GM18502 (cell line): ENCODE measurements around the gene MCEMP1.

Experiments
- ATAC-seq: cut with Tn5 transposase; IDR thresholded peaks from one replicate; pipeline ENCODE4 v1.9.1; 2021; ENCODE audit warnings: mild to moderate bottlenecking; ENCODE audit not compliant: unreplicated experiment, poor library complexity

The MCEMP1 gene, protein sequence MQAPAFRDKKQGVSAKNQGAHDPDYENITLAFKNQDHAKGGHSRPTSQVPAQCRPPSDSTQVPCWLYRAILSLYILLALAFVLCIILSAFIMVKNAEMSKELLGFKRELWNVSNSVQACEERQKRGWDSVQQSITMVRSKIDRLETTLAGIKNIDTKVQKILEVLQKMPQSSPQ

DNA sequence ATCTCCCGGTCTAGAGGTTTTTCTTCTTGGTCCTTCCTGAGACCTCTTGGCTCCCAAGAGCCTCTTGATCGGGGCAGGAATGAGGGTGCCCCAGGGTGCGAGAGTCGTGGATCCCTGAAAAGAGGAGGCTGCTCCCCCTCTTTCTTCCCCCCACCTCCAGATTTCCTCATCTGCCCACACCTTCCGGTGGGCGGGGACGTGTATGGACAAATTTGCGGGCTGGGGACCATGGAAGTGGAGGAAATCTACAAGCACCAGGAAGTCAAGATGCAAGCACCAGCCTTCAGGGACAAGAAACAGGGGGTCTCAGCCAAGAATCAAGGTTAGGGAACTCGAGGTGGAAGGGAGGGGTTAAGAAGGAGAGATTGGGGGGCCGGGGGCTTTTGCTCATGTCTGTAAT is at the start of gene MCEMP1:
Gene MCEMP1 (plus strand): TSS at position 237 of the 400 bp plus-strand sequence. CDS start 31 bp downstream, at position 268.
- ATAC-seq = no peak

DNA sequence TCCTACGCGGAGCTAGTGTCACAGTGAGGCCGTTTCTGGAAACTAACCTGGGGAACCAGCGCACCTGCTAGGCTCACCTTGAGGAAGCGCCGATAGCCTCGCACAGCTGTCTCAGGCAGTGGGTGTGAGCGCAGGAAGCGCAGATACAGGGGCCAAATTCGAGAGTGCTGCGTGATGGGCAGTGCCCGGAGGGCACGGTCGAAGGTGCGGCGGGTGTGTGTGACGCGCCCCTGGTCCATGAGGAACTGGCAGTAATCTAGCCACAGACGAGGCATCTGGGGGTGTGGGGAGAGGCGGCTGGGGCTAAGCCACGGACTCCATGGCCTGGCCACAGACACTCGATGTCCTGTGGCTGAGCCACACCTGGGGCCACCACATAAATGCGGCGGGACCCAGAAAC is 49.7 kb upstream of the MCEMP1 start:
- no peak for ATAC-seq

DNA sequence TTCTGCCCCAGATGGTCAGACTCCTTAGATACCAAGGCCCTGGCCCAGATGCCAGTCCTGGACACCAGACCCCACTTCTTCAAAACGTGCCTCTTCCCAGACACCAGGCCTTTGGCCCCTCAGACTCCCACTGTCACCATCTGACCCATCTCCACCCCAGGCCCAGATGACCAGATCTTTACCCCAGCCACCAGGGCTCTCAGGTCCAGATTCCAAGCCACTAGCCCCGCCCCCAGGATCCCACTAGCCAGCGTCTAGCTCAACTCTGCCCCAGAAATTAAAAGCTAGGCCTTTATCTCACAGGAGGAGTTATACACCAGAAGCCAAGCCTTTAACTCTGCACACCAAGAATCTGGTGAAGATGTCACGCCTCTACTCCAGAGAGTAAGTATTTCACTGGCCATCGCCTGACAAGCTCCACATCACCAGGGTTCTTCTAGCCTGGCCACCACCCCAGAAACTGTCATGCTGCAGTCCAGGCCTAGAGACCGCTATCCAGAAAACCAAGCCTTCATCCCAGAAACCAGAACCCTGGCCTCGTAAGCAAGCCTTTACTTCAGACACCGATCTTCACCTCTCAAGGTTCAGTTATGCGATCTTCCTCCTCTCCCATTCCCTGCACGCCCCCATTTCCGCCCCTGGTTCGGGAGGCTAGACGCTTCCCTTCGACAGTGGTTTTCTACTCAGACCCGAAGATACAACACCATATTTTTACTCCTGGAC is 48.1 kb upstream of the MCEMP1 start:
- ATAC-seq = no peak

DNA sequence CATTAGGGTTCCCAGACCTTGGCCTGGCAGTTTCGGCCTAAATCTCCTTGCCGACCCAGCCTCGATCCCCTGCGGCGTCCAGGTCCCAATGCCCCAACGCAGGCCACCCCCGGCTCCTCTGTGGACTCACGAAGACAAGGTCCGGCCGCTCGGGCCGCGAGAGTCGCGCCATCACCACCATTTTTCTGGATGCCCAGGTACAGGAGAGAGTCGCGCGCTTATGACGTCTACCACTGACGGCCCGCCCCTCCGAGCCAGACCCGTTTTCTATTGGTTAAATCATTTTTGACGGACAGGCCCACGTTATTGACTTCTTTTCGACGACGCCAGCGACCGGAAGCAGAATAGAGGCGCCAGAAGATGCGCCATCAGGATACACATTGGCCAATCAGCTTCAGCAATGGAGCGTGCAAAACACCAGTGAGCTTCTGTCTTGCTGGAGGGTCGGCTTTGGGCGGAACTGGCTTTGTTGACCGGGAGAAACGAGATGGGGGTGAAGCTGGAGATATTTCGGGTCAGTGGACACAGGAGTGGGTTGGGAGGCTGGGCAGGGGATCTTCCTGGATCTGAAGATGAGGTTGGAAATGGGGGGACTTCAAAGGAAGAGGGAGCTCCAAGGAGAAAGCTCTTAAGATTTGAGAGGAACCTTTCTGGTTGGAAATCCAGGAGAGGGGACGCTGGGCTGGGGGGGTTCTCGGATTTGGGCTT is 47.4 kb upstream of the MCEMP1 start, which contains the start of the genes PET100 and XAB2:
Gene PET100 (plus strand): TSS at position 447 of the 708 bp plus-strand sequence. CDS start 41 bp downstream, at position 488.
Gene XAB2 (minus strand): TSS at position 199 of the 708 bp plus-strand sequence. CDS start 18 bp downstream, at position 181.
- ATAC-seq = peak; percentile 87

DNA sequence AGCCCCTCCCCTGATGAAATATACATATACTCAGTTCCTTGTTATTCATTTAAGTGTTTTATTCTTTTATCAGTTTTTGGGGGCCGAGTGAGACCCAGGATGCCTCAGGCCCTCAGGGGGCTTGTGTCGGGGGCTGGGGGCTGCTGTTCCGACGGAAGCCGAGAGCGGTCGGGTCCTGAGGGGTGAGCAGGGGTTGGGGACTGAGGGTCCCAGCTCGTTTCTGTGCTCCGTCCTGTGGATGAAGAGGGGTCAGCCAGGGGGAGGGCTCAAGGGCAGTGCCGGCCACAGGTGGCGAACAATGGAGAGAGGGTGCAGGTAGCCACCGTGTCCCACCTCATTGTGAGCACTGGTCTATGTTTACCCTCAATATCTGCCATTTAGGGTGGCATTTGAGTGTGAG is 45.3 kb upstream of the MCEMP1 start:
- no peak for ATAC-seq

DNA sequence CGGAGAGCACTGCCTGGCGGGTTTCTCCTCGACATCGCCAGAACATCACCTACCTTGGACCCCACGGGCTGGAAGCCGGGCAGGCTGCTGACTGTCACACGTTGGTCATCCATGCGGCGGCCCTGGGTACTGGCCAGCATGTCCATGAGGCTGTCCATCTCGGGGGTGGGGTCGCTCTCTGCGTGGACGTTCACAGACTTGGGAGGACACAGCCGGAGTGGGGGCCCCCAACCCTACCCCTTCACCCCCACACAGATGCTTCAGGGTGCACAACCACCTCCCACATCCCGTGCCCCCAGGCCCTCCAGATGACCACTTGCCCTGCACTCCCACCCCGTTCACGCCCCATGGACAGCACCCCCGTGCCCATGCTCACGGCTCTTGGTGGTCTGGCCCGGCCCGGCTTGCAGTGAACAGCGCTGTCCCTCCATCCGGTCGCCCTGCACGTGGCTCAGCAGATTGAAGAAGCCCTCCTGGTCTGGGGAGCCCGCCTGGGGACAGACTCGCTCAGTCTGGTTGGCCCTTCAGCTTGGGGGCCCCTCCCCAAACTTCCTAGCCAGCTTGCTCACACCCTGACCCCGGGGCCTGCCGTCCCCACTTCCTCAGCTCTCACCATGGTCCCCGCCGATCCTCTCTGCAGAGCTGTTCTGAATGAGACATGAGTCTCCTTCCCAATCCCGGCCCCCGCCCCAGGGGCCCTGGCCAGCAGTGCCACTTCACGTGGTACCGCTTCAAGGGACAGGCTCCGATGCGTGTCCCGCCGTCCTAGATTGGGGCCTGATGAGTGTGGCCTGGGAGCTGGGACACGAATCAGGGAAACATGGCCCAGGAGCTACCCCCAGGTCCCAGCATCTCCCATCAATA is 44.3 kb upstream of the MCEMP1 start:
- ATAC-seq = no peak

DNA sequence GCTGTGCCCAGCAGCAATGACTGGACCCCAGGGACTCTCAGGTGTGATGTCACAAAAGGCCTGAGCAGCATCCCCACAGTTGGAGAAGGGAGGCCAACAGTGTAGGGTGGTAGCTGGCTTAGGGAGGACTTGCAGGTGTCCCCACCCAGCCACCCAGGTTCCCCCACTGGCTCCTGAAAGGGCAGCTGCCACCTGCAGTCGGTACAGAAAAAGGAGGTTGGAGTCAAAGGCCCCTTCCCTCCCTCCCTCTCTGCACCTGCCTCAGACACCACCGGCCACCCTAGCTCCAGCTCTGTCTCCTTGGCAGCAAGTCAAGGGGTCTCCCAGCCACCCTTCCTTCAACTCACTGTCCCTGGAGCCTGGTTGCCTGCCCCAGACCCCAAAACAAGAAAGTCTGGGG is 43.2 kb upstream of the MCEMP1 start, which contains the start of gene PCP2:
Gene PCP2 (minus strand): TSS at position 22 of the 400 bp plus-strand sequence. CDS start 262 bp downstream, outside the sequence.
- ATAC-seq = no peak

DNA sequence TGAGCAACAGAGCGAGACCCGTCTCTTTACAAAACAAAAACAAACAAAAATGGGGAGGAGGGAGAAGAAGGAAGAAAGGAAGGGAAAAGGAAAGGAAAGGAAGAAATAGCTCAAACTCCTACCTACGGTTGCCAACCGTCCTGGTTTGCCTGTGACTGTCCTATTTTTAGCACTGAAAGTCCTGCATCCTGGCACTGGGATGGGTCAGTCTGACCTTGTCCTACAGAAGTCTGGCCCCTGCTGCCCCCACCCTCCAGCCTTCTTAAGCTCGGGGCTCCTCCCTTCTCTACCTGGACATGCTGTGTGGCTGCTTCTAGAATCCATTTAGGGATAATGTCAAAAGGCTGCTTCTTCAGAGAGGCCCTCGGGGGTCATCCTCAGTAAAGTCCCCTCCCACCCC is 41.2 kb upstream of the MCEMP1 start:
- ATAC-seq = no peak

DNA sequence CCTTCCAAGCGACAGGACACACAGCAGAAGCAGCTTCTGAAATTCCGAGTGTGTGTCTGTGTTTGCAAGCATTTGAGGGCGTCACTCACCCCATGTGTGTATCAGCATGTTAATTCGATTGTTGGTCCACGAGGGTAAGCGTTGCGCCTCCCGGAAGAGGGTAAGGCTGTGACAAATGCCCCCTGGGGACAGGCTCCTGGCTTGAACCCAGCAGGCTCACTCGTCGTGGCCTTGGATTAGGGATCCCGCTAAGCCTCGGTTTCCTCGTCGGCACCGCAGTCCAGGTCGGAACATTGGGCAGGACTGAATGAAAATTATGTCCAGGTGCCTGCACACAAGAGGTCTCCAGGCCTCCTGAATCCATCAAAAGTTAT is 40.6 kb upstream of the MCEMP1 start:
- ATAC-seq = no peak

DNA sequence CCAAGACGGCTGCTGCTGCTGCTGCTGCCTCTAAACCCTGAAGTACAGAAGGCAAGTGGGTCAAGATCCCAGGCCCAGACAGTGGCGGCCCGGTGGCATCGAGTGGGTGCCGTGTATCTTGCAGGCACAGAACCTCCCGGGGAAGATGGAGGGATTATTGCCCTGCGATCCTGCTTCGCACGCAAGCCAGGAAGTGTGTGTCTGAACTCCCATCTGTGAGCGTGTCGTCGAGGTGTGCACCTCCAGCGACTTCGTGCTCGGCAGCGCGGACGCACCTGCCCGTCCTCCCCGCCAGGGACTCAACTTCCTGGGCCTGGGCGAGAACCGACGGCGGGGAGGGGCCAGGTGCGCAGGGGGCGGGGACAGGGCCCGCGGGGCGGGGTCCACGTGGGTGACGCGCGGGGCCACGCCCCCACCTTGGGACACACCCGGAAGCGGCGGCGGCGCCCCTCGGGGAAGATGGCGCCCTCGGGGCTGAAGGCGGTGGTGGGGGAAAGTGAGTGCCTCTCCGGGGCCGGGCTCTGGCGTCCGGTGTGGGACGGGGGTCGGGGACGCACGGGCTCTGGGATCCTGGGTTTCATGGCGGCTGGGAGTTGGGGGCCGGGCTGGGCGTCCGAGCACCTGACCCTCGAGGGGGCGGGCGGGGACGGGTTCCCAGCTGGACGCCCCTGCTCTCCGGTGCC is 40.1 kb upstream of the MCEMP1 start, which contains the start of gene STXBP2:
Gene STXBP2 (plus strand): TSS at position 420 of the 683 bp plus-strand sequence. CDS start 40 bp downstream, at position 460.
- peak; percentile 73 for ATAC-seq

DNA sequence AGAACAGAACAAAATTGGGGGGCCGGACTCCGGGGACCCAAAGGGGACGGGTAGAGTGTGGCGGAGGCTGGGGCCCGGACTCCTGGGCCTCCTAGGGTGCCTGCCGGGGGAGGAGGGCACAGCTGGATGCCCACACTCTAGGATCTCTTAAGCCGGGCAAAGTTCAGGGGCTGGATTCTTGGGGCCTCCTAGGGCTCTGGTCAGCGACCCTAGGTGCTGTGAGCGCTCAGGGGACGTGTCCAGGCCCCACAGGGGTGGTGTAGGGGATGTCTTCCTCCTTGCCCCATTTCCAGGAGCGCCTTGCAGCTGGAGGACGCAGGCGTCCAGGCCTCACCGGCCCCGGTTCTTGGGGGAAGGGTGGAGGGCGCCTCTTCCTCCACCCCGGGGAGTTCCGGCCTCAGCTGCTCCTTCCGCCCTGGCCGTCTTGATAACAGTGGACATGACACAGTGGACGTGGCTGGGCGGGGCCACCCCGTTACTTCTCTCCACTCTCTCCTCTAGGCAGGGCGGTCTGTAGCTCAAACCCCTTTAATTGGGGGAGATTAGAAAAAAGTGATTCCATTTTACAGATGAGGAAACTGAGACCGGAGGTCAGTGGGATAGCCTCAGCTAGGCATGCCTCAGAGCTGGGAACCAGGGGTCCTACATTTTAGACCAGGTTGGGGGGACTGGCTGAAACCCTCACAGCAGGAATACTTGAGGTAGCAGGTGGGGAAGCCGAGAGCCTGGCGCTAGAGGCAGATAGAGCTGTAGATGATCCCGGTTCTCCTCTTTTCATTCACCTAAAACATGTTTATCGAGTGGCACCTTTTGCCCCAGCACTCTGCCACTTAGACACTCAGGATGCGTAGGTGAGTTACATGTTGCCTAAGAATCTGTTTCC is 39.3 kb upstream of the MCEMP1 start:
- peak; percentile 28 for ATAC-seq

DNA sequence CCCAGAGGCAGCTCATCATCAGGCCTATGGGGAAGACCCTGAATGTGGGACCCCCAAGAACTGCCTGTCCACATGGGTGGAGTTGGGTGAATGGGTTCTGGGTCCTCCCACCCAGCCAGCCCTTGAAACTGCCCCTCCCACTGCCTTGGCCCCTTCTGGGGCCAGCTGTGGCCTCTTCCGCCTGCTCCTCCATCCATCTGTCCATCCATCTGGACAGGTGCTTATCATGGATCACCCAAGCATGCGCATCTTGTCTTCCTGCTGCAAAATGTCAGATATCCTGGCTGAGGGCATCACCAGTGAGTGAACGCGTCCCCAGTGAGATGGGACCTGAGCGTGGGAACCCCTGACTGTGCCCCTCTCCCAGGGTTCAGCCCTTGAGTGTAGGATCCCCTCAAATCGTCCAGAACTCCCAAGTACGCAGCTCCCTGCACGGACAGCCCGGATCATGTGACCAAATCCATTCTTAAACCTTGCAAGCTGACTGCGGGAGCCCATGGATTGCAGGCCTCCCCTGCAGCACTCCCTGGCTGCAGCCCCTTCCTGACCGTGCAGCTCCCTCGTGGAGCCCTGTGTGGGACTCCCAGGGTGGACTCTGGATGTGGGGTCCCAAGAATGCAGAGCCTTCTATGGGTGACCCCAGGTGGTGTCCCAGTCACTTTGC is 38.0 kb upstream of the MCEMP1 start:
- no peak for ATAC-seq

DNA sequence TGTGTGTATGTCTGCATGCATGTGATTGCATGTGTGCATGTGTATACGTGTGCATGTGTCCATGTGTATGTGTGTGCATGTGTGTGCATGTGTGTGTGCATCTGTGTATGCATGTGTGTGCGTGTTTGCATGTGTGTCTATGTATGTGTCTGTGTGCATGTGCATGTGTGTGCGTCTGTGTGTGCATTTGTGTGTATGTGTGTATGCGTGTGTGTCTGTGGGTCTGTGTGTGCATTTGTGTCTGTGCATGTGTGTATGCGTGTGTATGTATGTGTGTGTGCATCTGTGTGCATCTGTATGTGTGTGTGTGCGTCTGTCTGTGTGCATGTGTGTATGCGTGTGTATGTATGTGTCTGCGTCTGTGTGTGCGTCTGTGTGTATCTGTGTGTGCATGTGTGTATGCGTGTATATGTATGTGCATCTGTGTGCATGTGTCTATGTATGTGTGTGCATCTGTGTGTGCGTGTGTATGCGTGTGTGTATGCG is 37.0 kb upstream of the MCEMP1 start:
- ATAC-seq = no peak

DNA sequence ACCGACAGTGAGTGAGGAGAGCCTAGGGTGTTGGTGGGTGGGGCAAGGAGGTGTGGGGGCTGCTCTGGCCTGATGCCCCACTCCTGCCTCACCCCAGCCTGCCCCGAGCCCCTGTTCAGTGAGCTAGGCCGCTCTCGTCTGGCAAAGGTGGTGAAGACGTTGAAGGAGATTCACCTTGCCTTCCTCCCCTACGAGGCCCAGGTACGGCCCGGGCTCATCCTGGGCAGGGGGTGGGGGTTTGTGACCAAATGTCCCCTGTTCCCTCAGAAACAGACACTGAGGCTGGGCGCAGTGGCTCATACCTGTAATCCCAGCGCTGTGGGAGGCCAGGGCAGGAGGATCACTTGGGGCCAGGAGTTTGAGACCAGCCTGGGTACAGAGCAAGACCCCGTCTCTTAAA is 36.1 kb upstream of the MCEMP1 start:
- ATAC-seq = no peak

DNA sequence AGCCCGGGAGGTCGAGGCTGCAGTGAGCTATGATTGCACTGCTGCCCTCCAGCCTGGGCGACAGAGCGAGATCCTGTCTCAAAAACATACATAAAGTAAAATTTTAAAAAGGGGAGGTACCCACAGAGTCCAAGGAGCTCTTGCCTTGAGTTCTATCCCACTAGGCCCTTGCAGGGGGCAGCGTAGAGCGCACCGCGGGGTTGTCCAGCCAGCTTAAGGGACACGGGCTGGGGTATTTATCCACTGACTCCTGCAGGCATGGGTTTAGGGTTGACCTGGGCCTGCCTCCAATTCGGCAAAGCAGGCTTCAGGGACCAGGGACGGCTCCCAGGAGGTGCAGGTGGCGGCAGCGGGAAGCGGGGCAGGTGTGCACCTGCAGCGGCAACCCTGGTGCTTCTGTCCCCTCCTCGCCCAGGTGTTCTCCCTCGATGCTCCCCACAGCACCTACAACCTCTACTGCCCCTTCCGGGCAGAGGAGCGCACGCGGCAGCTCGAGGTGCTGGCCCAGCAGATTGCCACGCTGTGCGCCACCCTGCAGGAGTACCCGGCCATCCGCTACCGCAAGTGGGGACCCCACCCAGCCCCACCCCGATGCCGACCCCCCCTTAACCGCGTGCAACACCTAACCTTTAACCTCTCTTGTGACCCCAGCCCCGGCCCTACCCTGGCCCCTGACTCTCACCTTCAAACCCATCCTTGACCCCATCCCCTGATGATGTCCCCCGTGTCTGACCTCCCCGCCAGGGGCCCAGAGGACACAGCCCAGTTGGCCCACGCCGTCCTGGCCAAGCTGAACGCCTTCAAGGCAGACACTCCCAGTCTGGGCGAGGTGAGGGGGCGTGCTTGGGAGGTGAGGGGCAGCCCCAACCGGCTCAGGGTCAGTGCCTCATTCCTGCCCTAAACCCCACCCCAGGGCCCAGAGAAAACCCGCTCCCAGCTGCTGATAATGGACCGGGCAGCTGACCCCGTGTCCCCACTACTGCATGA is 35.3 kb upstream of the MCEMP1 start:
- no peak for ATAC-seq

DNA sequence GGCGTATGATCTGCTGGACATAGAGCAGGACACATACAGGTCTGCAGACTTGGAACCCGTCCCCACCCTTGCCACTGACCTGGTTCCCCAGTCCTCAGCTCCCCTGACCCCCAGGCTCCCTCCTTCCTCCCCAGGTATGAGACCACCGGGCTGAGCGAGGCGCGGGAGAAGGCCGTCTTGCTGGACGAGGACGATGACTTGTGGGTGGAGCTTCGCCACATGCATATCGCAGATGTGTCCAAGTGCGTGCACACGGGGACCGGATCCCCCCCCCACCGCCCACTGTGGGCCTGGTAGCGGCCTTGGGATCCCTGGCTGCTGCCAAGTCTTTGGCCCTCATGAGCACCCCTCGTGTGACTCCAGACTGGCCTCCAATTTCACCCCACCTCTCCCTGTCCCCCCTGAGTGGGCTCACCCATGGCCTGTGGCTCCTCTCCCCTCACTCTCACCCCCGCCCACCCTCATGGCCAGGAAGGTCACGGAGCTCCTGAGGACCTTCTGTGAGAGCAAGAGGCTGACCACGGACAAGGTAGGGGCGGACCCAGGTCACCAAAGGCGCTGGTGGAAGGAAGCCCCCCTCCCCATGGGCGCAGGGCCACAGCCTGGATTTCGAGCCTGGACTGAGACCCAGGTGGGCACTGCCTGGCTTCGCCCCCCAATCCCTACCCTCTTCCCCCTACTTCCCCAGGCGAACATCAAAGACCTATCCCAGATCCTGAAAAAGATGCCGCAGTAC is 34.4 kb upstream of the MCEMP1 start:
- no peak for ATAC-seq
